Liver (tissue), 9 donors: ENCODE measurements around the gene GNA14. TPM values are rescaled to one million over a fixed set of nuclear protein-coding genes. Genes with fewer than 3 reads are reported as not detected.

Experiments used
- DNase-seq: peaks from one replicate; pipeline ENCODE4 v3.0.0-alpha.2; 2017; ENCODE audit warnings: low spot score
- H3K27ac ChIP-seq, 2 donors: one replicate each; pipeline ENCODE4 v1.7.0; 2013; ENCODE audit warnings: inconsistent platforms in 2 of 2, low read length in 2 of 2, control low read depth in 1 of 2, low read depth in 1 of 2, mild to moderate bottlenecking in 1 of 2
- H3K27me3 ChIP-seq, 4 donors: one replicate each; pipeline versions ENCODE4 v1.6.1 to v1.7.0; 2013; ENCODE audit warnings: low read length in 3 of 4, inconsistent platforms in 1 of 4, mild to moderate bottlenecking in 1 of 4, moderate library complexity in 1 of 4; ENCODE audit not compliant: control insufficient read depth in 4 of 4, insufficient read depth in 4 of 4
- H3K36me3 ChIP-seq, 4 donors: one replicate each; pipeline versions ENCODE4 v1.6.1 to v1.7.0; 2013; ENCODE audit warnings: low read length in 3 of 4, mild to moderate bottlenecking in 3 of 4, low read depth in 1 of 4, moderate library complexity in 1 of 4; ENCODE audit not compliant: control insufficient read depth in 4 of 4, insufficient read depth in 3 of 4
- H3K4me1 ChIP-seq, 4 donors: one replicate each; pipeline versions ENCODE4 v1.6.1 to v1.7.0; 2013; ENCODE audit warnings: low read length in 3 of 4, mild to moderate bottlenecking in 3 of 4, moderate library complexity in 1 of 4; ENCODE audit not compliant: control insufficient read depth in 4 of 4, insufficient read depth in 4 of 4
- H3K4me3 ChIP-seq, 3 donors: one replicate each; pipeline versions ENCODE4 v1.6.1 to v1.7.0; 2013; ENCODE audit warnings: low read length in 3 of 3, control low read depth in 1 of 3, low read depth in 1 of 3, mild to moderate bottlenecking in 1 of 3
- H3K9ac ChIP-seq, 2 donors: one replicate each; pipeline ENCODE4 v1.7.0; 2013; ENCODE audit warnings: low read length in 2 of 2, mild to moderate bottlenecking in 2 of 2, moderate library complexity in 2 of 2, control low read depth in 1 of 2, low read depth in 1 of 2
- H3K9me3 ChIP-seq, 4 donors: one replicate each; pipeline versions ENCODE4 v1.6.1 to v1.7.0; 2013; ENCODE audit warnings: low read length in 3 of 4; ENCODE audit not compliant: control insufficient read depth in 4 of 4
- EGR1 ChIP-seq, 2 donors: IDR thresholded peaks; 2 replicates each; pipeline ENCODE4 v1.6.1; 2016 to 2018; ENCODE audit warnings: antibody characterized with exemption in 2 of 2, low read depth in 2 of 2
- FOXA2 ChIP-seq: IDR thresholded peaks from 2 replicates; pipeline ENCODE4 v1.6.1; 2016; ENCODE audit warnings: antibody characterized with exemption
- HNF4A ChIP-seq, 2 donors: conservative IDR thresholded peaks; 2 replicates each; pipeline ENCODE4 v1.6.1; 2016; ENCODE audit warnings: antibody characterized with exemption in 2 of 2, mild to moderate bottlenecking in 2 of 2
- TAF1 ChIP-seq: conservative IDR thresholded peaks from 2 replicates; pipeline ENCODE4 v1.6.1; 2016; ENCODE audit warnings: antibody characterized with exemption, mild to moderate bottlenecking
- YY1 ChIP-seq: IDR thresholded peaks from 2 replicates; pipeline ENCODE4 v1.6.1; 2016; ENCODE audit warnings: antibody characterized with exemption, mild to moderate bottlenecking
- whole genome bisulfite sequencing: extraction: QIAGEN DNeasy Blood & Tissue Kit; methylation state at CpG from one replicate; pipeline ENCODE4 v1.1.7; 2013; 5-methylcytosine and 5-hydroxymethylcytosine counted together
- polyA plus RNA-seq, 2 donors: library from polyadenylated mRNA; stranded (reverse) in 1 of 2; unstranded in 1 of 2; fragments of 200-250 nt in 1 of 2; fragments of >200 nt in 1 of 2; fragmentation: Nextera tagmentation in 1 of 2; extraction: Ambion mirVana in 1 of 2; gene quantifications; one replicate each; pipeline versions ENCODE4 v1.2.1 to v1.2.3, GENCODE V29; 2013 to 2015
- total RNA-seq, 2 donors: library from RNA; depleted of rRNA; stranded (reverse); fragments of >200 nt; gene quantifications; one replicate each; pipeline ENCODE4 v1.2.3, GENCODE V29; 2014
- TF ChIP-seq, protein P1 (sequence below): IDR thresholded peaks from 2 replicates; pipeline ENCODE4 v1.6.1; 2016; ENCODE audit warnings: antibody characterized with exemption, mild to moderate bottlenecking
- TF ChIP-seq, protein P2 (sequence below): IDR thresholded peaks from 2 replicates; pipeline ENCODE4 v1.6.1; 2016; ENCODE audit warnings: antibody characterized with exemption
- TF ChIP-seq, protein P3 (sequence below): IDR thresholded peaks from 2 replicates; pipeline ENCODE4 v1.6.1; 2016; ENCODE audit warnings: antibody characterized with exemption
- donor health status: healthy.
- donor health status: healthy.
- donor health status: healthy.
- donor health status: healthy.
- donor health status: healthy.

GNA14 gene
- total and polyA plus RNA-seq, 4 donors: 1.1 to 5.4 (median 2.9) TPM

DNA sequence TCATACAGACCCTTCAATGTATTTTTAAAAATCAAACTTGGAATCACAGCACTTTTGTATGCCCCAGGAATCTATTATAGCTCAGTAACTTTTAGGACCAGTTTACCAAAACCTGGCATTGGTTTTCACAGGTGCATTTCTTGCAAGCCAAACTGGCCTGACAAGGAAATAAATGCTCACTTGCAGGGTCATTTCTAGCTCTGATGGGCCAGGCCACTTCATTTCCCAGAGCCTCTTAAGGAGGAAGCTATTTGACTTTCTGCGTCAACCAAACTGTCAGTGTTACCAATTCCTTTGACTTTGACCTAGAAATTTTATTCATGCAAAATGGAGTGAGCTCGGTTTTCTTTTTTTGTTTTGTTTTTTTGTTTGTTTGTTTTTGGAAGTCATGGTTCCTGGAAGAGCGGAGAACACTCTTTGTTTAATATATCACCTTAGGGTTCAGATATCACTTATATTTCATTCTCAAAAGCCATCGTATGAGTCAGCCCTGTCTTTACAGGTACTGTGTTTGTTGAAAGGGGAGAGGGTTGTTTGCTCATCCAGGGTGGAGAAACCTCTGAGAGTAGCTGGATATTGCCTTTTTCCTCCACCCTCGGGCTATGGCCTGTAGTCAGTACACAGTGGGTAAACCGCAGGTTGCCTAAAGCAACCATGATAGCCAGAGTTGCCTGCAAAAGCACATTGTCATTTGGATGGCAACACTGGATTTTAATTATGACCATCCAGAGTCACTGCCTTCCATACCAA is 58.9 kb downstream of the GNA14 start:
- Histone ChIP-seq H3K4me3 (no peak overlapping the region), H3K9ac (no peak overlapping the region), H3K36me3 (no peaks in the 10 kb centered on the region), H3K4me1 (no peaks in the 10 kb centered on the region), H3K9me3 (no peaks in the 10 kb centered on the region), H3K27ac (no peak overlapping the region), H3K27me3 (no peaks in the 10 kb centered on the region)
- no peak for DNase-seq
- TF ChIP-seq FOXA2: no peak
- TF ChIP-seq HNF4A (conservative IDR thresholded peaks at IDR 0.05): no peak
- TF ChIP-seq YY1: no peak
- TF ChIP-seq, protein P1, sequence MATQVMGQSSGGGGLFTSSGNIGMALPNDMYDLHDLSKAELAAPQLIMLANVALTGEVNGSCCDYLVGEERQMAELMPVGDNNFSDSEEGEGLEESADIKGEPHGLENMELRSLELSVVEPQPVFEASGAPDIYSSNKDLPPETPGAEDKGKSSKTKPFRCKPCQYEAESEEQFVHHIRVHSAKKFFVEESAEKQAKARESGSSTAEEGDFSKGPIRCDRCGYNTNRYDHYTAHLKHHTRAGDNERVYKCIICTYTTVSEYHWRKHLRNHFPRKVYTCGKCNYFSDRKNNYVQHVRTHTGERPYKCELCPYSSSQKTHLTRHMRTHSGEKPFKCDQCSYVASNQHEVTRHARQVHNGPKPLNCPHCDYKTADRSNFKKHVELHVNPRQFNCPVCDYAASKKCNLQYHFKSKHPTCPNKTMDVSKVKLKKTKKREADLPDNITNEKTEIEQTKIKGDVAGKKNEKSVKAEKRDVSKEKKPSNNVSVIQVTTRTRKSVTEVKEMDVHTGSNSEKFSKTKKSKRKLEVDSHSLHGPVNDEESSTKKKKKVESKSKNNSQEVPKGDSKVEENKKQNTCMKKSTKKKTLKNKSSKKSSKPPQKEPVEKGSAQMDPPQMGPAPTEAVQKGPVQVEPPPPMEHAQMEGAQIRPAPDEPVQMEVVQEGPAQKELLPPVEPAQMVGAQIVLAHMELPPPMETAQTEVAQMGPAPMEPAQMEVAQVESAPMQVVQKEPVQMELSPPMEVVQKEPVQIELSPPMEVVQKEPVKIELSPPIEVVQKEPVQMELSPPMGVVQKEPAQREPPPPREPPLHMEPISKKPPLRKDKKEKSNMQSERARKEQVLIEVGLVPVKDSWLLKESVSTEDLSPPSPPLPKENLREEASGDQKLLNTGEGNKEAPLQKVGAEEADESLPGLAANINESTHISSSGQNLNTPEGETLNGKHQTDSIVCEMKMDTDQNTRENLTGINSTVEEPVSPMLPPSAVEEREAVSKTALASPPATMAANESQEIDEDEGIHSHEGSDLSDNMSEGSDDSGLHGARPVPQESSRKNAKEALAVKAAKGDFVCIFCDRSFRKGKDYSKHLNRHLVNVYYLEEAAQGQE: no peak
- TF ChIP-seq TAF1: no peak
- TF ChIP-seq, protein P2, sequence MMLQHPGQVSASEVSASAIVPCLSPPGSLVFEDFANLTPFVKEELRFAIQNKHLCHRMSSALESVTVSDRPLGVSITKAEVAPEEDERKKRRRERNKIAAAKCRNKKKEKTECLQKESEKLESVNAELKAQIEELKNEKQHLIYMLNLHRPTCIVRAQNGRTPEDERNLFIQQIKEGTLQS: no peak
- TF ChIP-seq, protein P3, sequence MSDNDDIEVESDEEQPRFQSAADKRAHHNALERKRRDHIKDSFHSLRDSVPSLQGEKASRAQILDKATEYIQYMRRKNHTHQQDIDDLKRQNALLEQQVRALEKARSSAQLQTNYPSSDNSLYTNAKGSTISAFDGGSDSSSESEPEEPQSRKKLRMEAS: no peak
- WGBS: 72% methylated on average over 6 of the region's 6 CpGs

DNA sequence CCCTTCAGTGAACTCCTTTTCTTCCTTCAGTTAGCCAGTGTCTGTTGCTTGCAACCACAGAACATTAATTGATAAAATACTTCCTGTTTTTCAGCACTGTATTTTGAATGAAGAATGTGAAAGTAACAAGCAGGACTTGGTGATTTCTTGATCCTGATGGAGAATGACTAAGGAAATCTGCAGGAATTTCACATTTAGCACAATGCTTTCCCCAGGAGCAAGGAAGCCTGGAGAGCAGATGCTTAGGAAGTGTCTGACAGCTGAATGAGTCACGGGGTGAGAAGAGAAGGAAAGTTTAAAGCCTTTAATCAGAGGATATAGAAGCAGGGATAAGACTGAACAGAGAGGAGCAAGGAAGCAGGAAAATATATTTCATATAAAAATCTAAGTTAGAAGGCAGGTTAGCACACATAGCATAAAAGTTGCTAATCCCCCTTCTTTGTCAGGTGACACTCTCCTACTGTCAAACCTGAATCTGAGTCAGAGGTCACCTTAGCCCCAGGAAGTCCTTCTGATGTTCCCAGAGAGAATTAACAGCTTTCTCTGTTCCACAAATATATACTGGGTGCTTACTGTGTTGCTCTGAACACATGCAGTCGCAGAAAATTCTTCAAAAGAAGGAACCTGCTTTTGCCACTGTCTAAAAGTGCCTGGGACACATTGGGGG is 59.7 kb downstream of the GNA14 start:
- no peak for DNase-seq
- no peak overlapping the region for H3K4me3 ChIP-seq
- H3K27me3 ChIP-seq: no peaks in the 10 kb centered on the region
- TF ChIP-seq, protein P1: peak; percentile 38
- no peak for TF ChIP-seq EGR1 (IDR thresholded peaks at IDR 0.05; ENCODE audit: low read depth in 2 of 2)
- 53% methylated on average over 2 of the region's 2 CpGs for WGBS
- no peaks in the 10 kb centered on the region for H3K36me3 ChIP-seq
- H3K4me1 ChIP-seq: no peaks in the 10 kb centered on the region
- H3K9me3 ChIP-seq: no peaks in the 10 kb centered on the region
- H3K27ac ChIP-seq: no peak overlapping the region
- H3K9ac ChIP-seq: no peak overlapping the region
